Parathyroid adenoma (tissue), 2 donors: ENCODE data around the gene TRPC3.

Source experiments
- H2AFZ ChIP-seq: fragments of 300-600 bp; sonication (generic); one replicate; pipeline ENCODE4 v1.7.0; 2017; ENCODE audit warnings: antibody characterized with exemption, mild to moderate bottlenecking
- H3K27ac ChIP-seq: fragments of 300-600 bp; sonication (generic); one replicate; pipeline ENCODE4 v1.7.0; 2017
- H3K27me3 ChIP-seq: fragments of 300-600 bp; sonication (generic); one replicate; pipeline ENCODE4 v1.7.0; 2017; ENCODE audit warnings: low read length; ENCODE audit not compliant: control insufficient read depth, insufficient read depth
- H3K36me3 ChIP-seq: fragments of 300-600 bp; sonication (generic); one replicate; pipeline ENCODE4 v1.7.0; 2017; ENCODE audit warnings: low read length; ENCODE audit not compliant: control insufficient read depth, insufficient read depth
- H3K4me1 ChIP-seq: fragments of 300-600 bp; sonication (generic); one replicate; pipeline ENCODE4 v1.7.0; 2017; ENCODE audit warnings: control low read depth
- H3K4me2 ChIP-seq: fragments of 300-600 bp; sonication (generic); one replicate; pipeline ENCODE4 v1.7.0; 2017; ENCODE audit warnings: low read length
- H3K4me3 ChIP-seq: fragments of 300-600 bp; sonication (generic); one replicate; pipeline ENCODE4 v1.7.0; 2017; ENCODE audit warnings: low read depth, low read length
- H3K79me2 ChIP-seq: fragments of 300-600 bp; sonication (generic); one replicate; pipeline ENCODE4 v1.7.0; 2017; ENCODE audit warnings: control low read depth
- H3K9ac ChIP-seq: fragments of 300-600 bp; sonication (generic); one replicate; pipeline ENCODE4 v1.7.0; 2017; ENCODE audit warnings: mild to moderate bottlenecking
- H3K9me3 ChIP-seq: fragments of 300-600 bp; sonication (generic); one replicate; pipeline ENCODE4 v1.7.0; 2017; ENCODE audit warnings: low read length; ENCODE audit not compliant: control insufficient read depth
- CTCF ChIP-seq: fragments of 300-600 bp; sonication (generic); IDR thresholded peaks from one replicate; pipeline ENCODE4 v1.7.0; 2017; ENCODE audit warnings: antibody characterized with exemption, mild to moderate bottlenecking
- donor health status: primary hyperparathyroidism.

TRPC3 gene

GRCh38 chr4:121991968-121992367, 40.1 kb upstream of the TRPC3 start:
- no peaks in the 10 kb centered on the region for H3K9me3 ChIP-seq
- H3K4me3 ChIP-seq: no peak overlapping the region
- H3K36me3 ChIP-seq: no peaks in the 10 kb centered on the region
- no peaks in the 10 kb centered on the region for H3K4me1 ChIP-seq
- H3K27ac ChIP-seq: no peak overlapping the region
- no peak overlapping the region for H2AFZ ChIP-seq
- no peak overlapping the region for H3K4me2 ChIP-seq
- no peaks in the 10 kb centered on the region for H3K79me2 ChIP-seq
- no peak overlapping the region for H3K9ac ChIP-seq
- H3K27me3 ChIP-seq: no peaks in the 10 kb centered on the region
- TF ChIP-seq CTCF: no peak

GRCh38 chr4:121990489-121990888, 38.6 kb upstream of the TRPC3 start:
- no peak overlapping the region for H3K9ac ChIP-seq
- no peak for TF ChIP-seq CTCF
- H3K36me3 ChIP-seq: no peaks in the 10 kb centered on the region
- H3K4me2 ChIP-seq: no peak overlapping the region
- H3K79me2 ChIP-seq: no peaks in the 10 kb centered on the region
- no peaks in the 10 kb centered on the region for H3K4me1 ChIP-seq
- H3K4me3 ChIP-seq: no peak overlapping the region
- H3K27ac ChIP-seq: no peak overlapping the region
- H3K27me3 ChIP-seq: no peaks in the 10 kb centered on the region
- H2AFZ ChIP-seq: no peak overlapping the region
- no peaks in the 10 kb centered on the region for H3K9me3 ChIP-seq

GRCh38 chr4:121989715-121990114, 37.9 kb upstream of the TRPC3 start:
- Histone ChIP-seq H3K27ac (no peak overlapping the region), H3K4me3 (no peak overlapping the region), H3K4me2 (no peak overlapping the region), H3K4me1 (no peaks in the 10 kb centered on the region), H3K9ac (no peak overlapping the region), H3K27me3 (no peaks in the 10 kb centered on the region), H3K9me3 (no peaks in the 10 kb centered on the region), H3K36me3 (no peaks in the 10 kb centered on the region), H3K79me2 (no peaks in the 10 kb centered on the region), H2AFZ (no peak overlapping the region)
- TF ChIP-seq CTCF: no peak

- H3K4me2 ChIP-seq: no peak overlapping the region
- no peaks in the 10 kb centered on the region for H3K79me2 ChIP-seq
- H3K4me1 ChIP-seq: no peaks in the 10 kb centered on the region
- TF ChIP-seq CTCF: no peak
- no peaks in the 10 kb centered on the region for H3K9me3 ChIP-seq
- no peak overlapping the region for H3K27ac ChIP-seq
- no peaks in the 10 kb centered on the region for H3K27me3 ChIP-seq
- no peak overlapping the region for H3K4me3 ChIP-seq
- no peak overlapping the region for H3K9ac ChIP-seq
- no peak overlapping the region for H2AFZ ChIP-seq
- H3K36me3 ChIP-seq: no peaks in the 10 kb centered on the region
Measured at GRCh38 chr4:121988950-121989349, 37.1 kb upstream of the TRPC3 start.

GRCh38 chr4:121980643-121981042, 28.8 kb upstream of the TRPC3 start:
- Histone ChIP-seq H3K9me3 (no peaks in the 10 kb centered on the region), H3K79me2 (no peaks in the 10 kb centered on the region)
- no peak for TF ChIP-seq CTCF

More at GRCh38 chr4:121980643-121981042, 28.8 kb upstream of the TRPC3 start:
- H2AFZ ChIP-seq: no peak overlapping the region
- no peaks in the 10 kb centered on the region for H3K27me3 ChIP-seq
- H3K27ac ChIP-seq: no peak overlapping the region
- H3K4me2 ChIP-seq: no peak overlapping the region
- no peaks in the 10 kb centered on the region for H3K36me3 ChIP-seq
- no peaks in the 10 kb centered on the region for H3K4me1 ChIP-seq
- no peak overlapping the region for H3K4me3 ChIP-seq
- no peak overlapping the region for H3K9ac ChIP-seq
